Measurements from ENCODE around the gene SLC6A19. TPM values are rescaled to one million over a fixed set of nuclear protein-coding genes. Genes with fewer than 3 reads are reported as not detected.

Gene SLC6A19
- polyA plus RNA-seq, 1 of the 3 experiments (the other 2 are of a cell fraction), result not detected

DNA sequence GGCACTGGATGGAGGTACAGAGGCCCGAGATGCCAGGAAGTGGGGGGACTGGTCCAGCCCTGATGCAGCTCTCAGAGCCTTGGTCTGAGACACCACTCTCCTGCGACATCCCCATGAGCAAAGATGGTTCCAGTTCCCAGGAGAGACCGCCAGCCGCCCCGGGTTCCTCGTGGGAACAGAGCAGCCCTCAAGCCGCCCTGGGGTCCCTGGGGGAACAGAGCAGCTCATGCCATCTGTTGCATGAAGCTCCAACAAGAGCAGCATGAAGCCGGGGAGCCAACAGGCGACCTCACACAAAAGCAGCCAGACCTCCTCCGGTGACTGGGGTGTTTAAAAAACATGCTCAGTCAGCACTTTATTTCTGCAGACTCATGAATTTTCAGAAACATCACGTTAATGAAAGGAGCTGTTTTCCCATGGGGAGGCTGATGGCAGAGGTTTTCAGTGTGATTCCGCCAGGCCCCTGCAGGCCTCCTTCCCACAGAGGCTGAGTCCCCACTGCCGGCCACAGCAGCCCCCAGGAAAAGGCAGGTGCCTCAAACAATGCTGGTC lies 30.0 kb downstream of the SLC6A19 start:
- Histone ChIP-seq H3K9ac (no peak overlapping the region), H3K36me3 (replicated peaks in 1 of 2; ENCODE audit: control insufficient read depth in 1 of 2, insufficient read depth in 2 of 2, low read length in 1 of 2) (no peaks in the 10 kb centered on the region), H3K79me2 (ENCODE audit: insufficient read depth) (no peaks in the 10 kb centered on the region), H3K9me2 (no peaks in the 10 kb centered on the region), H3K4me3 (ENCODE audit: low read depth in 2 of 2, low read length in 1 of 2) (no peak overlapping the region), H3K27ac (ENCODE audit: low read depth in 2 of 2, low read length in 1 of 2) (no peak overlapping the region), H2AFZ (ENCODE audit: low read depth) (no peak overlapping the region), H3K9me3 (no peaks in the 10 kb centered on the region; the same call in 1 of the 2 replicates), H4K20me1 (ENCODE audit: insufficient read depth) (no peaks in the 10 kb centered on the region), H3K4me1 (ENCODE audit: control insufficient read depth in 1 of 2, insufficient read depth in 2 of 2, low read depth in 1 of 2, low read length in 1 of 2) (no peaks in the 10 kb centered on the region), H3K27me3 (ENCODE audit: insufficient read depth) (peaks cover 19% of the 10 kb centered on the region; the same call in 1 of the 2 replicates), H3F3A (replicated peaks; ENCODE audit: insufficient read depth) (no peaks in the 10 kb centered on the region), H3K4me2 (no peak overlapping the region)
- ChIA-PET POLR2A (interaction anchor here (0.7 kb wide), 1 partner anchor 268 kb away, joined by 3 read pairs; no protein-coding TSS in a partner anchor), CTCF (interaction anchor here (1.3 kb wide), 1 partner anchor 62 kb away, joined by 3 read pairs; no protein-coding TSS in a partner anchor)
- TF ChIP-seq SIN3A (IDR thresholded peaks at IDR 0.05; ENCODE audit: borderline replicate concordance, low read depth, low read length) (no peak), TCF12 (IDR thresholded peaks at IDR 0.05) (no peak), CTCF (IDR thresholded peaks at IDR 0.05) (no peak), RAD21 (IDR thresholded peaks at IDR 0.05; ENCODE audit: low read length) (no peak), TEAD4 (IDR thresholded peaks at IDR 0.05; ENCODE audit: borderline replicate concordance, insufficient read depth) (no peak), RFX5 (IDR thresholded peaks at IDR 0.05; ENCODE audit: low read length) (no peak), FOXM1 (IDR thresholded peaks at IDR 0.05; ENCODE audit: low read depth) (no peak), ELF1 (IDR thresholded peaks at IDR 0.05) (no peak), POLR2AphosphoS5 (IDR thresholded peaks at IDR 0.05; ENCODE audit: low read depth, low read length) (no peak), MXI1 (IDR thresholded peaks at IDR 0.05; ENCODE audit: low read depth, low read length) (no peak), JUND (IDR thresholded peaks at IDR 0.05) (no peak), FOSL2 (IDR thresholded peaks at IDR 0.05; ENCODE audit: borderline replicate concordance, low read depth) (no peak), GABPA (IDR thresholded peaks at IDR 0.05; ENCODE audit: low read depth) (no peak)
- no peak for DNase-seq
- WGBS (ENCODE audit: low lambda C conversion rate), result 13% methylated on average over 5 of the region's 13 CpGs

- Histone ChIP-seq H3K36me3 (replicated peaks in 1 of 2; ENCODE audit: control insufficient read depth in 1 of 2, insufficient read depth in 2 of 2, low read length in 1 of 2) (no peaks in the 10 kb centered on the region), H4K20me1 (ENCODE audit: insufficient read depth) (no peaks in the 10 kb centered on the region), H3K9ac (no peak overlapping the region), H3K79me2 (ENCODE audit: insufficient read depth) (no peaks in the 10 kb centered on the region), H3F3A (replicated peaks; ENCODE audit: insufficient read depth) (no peaks in the 10 kb centered on the region), H3K9me2 (no peaks in the 10 kb centered on the region), H3K4me3 (ENCODE audit: low read depth in 2 of 2, low read length in 1 of 2) (no peak overlapping the region), H3K4me1 (ENCODE audit: control insufficient read depth in 1 of 2, insufficient read depth in 2 of 2, low read depth in 1 of 2, low read length in 1 of 2) (no peaks in the 10 kb centered on the region), H3K9me3 (no peaks in the 10 kb centered on the region; the same call in 1 of the 2 replicates), H3K27ac (ENCODE audit: low read depth in 2 of 2, low read length in 1 of 2) (no peak overlapping the region), H3K4me2 (no peak overlapping the region), H3K27me3 (ENCODE audit: insufficient read depth) (peaks cover 19% of the 10 kb centered on the region; the same call in 1 of the 2 replicates), H2AFZ (ENCODE audit: low read depth) (no peak overlapping the region)
- WGBS (ENCODE audit: low lambda C conversion rate), result 34% methylated on average over 20 of the region's 25 CpGs
- TF ChIP-seq RXRA (IDR thresholded peaks at IDR 0.05; ENCODE audit: borderline replicate concordance, low read depth), result no peak
- DNase-seq, result no peak
- CTCF ChIA-PET, result interaction anchor here (1.2 kb wide), 1 partner anchor 65 kb away, joined by 5 read pairs; no protein-coding TSS in a partner anchor
- POLR2A ChIA-PET, result no interaction called here
These were observed 31.4 kb downstream of the SLC6A19 start for GRCh38 chr5:1232780-1233179.

All from SK-N-SH (cell line).